HG02970 (cell line): ENCODE data around the gene KIF5B.
"Not testable (repeated sequence)": the region's sequence is repeated elsewhere in the genome, so short reads cannot be mapped to it uniquely, and the experiment has no call there.

Experiments used
- ATAC-seq: cut with Tn5 transposase; IDR thresholded peaks from one replicate; pipeline ENCODE4 v1.9.1; 2021; ENCODE audit warnings: mild to moderate bottlenecking, moderate library complexity, moderate number of reproducible peaks; ENCODE audit not compliant: unreplicated experiment, low FRiP score

KIF5B gene

GRCh38 chr10:32061440-32061839 lies 5.2 kb upstream of the KIF5B start:
- ATAC-seq, result no peak

GRCh38 chr10:32060347-32060746 lies 4.1 kb upstream of the KIF5B start:
- ATAC-seq, result no peak

GRCh38 chr10:32059472-32059871 lies 3.2 kb upstream of the KIF5B start:
- ATAC-seq, result no peak

- ATAC-seq, result no peak
These were observed 779 bp upstream of the KIF5B start for GRCh38 chr10:32057036-32057372.

- peak; percentile 39 for ATAC-seq
These were observed 618 bp downstream of the KIF5B start for GRCh38 chr10:32055478-32056135.

GRCh38 chr10:32054094-32054493 lies 2.1 kb downstream of the KIF5B start:
- ATAC-seq, result no peak

GRCh38 chr10:32053392-32053791 lies 2.8 kb downstream of the KIF5B start:
- ATAC-seq, result not testable (repeated sequence)

- no peak for ATAC-seq
These were observed 4.3 kb downstream of the KIF5B start for GRCh38 chr10:32051926-32052325.

- no peak for ATAC-seq
These were observed 6.0 kb downstream of the KIF5B start for GRCh38 chr10:32050177-32050576.

GRCh38 chr10:32049113-32049512 lies 7.1 kb downstream of the KIF5B start:
- ATAC-seq, result no peak

GRCh38 chr10:32048282-32048681 lies 7.9 kb downstream of the KIF5B start:
- ATAC-seq, result no peak

GRCh38 chr10:32047881-32048280 lies 8.3 kb downstream of the KIF5B start:
- ATAC-seq, result no peak

- ATAC-seq, result no peak
These were observed 10.1 kb downstream of the KIF5B start for GRCh38 chr10:32046151-32046550.

- not testable (repeated sequence) for ATAC-seq
These were observed 13.5 kb downstream of the KIF5B start for GRCh38 chr10:32042730-32043129.

GRCh38 chr10:32041290-32042028 lies 14.8 kb downstream of the KIF5B start:
- ATAC-seq, result no peak

GRCh38 chr10:32039734-32040133 lies 16.5 kb downstream of the KIF5B start:
- no peak for ATAC-seq

- no peak for ATAC-seq
These were observed 17.4 kb downstream of the KIF5B start for GRCh38 chr10:32038777-32039176.

- no peak for ATAC-seq
These were observed 19.3 kb downstream of the KIF5B start for GRCh38 chr10:32036922-32037321.

- no peak for ATAC-seq
These were observed 21.2 kb downstream of the KIF5B start for GRCh38 chr10:32035038-32035437.

- ATAC-seq, result no peak
These were observed 23.1 kb downstream of the KIF5B start for GRCh38 chr10:32033171-32033570.

- no peak for ATAC-seq
These were observed 24.3 kb downstream of the KIF5B start for GRCh38 chr10:32031920-32032319.

- no peak for ATAC-seq
These were observed 24.8 kb downstream of the KIF5B start for GRCh38 chr10:32031424-32031823.
